Stimulated activated CD8-positive, alpha-beta memory T cell treated with anti-CD3 and anti-CD28 coated beads, Interleukin-15, amount 100 ng/mL, for 1 hour (primary cell): ENCODE data around the gene CCT6A.
"Not testable (repeated sequence)": the region's sequence is repeated elsewhere in the genome, so short reads cannot be mapped to it uniquely, and the experiment has no call there.

ENCODE experiments used
- DNase-seq: peaks from one replicate; pipeline ENCODE4 v3.0.0-alpha.2; 2020; ENCODE audit warnings: low read depth

CCT6A gene, protein sequence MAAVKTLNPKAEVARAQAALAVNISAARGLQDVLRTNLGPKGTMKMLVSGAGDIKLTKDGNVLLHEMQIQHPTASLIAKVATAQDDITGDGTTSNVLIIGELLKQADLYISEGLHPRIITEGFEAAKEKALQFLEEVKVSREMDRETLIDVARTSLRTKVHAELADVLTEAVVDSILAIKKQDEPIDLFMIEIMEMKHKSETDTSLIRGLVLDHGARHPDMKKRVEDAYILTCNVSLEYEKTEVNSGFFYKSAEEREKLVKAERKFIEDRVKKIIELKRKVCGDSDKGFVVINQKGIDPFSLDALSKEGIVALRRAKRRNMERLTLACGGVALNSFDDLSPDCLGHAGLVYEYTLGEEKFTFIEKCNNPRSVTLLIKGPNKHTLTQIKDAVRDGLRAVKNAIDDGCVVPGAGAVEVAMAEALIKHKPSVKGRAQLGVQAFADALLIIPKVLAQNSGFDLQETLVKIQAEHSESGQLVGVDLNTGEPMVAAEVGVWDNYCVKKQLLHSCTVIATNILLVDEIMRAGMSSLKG

DNA sequence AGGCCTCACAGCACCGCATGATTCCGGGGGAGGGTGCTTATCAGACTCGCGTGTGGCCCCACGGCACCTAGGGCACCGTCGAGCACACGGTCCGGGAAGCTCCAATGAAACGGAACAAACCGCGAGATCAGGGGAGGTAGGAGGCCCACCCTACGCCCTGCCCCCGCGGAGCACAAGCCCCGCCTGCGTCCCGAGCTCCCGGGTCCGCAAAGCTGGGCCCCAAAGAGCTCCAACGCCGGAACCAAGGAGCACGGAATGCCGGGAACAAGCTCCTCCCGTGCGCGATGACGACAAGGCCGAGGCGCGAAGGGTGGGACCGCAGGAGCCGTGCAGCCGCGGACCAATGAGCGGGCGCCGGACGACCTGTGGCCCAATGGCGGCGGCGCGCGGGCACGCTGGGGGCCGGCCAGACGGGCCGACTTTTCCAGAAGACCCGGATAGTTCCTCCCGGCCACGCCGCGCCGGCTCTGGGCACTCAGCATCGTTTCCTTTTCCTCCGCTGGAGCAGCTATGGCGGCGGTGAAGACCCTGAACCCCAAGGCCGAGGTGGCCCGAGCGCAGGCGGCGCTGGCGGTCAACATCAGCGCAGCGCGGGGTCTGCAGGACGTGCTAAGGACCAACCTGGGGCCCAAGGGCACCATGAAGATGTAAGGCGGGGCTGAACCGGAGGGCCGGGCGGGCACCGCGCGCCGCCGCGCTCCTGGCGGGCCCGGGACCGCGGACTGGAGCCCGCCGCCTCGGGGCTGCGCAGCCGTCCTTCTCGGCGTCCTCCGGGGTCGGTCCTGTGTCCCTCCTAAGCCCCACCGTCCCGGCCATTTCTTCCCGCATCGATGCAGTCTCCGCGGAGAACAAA lies at the start of gene CCT6A, which contains the start of gene PSPH:
CCT6A (plus strand) TSS at position 427 of the 853 bp plus-strand sequence; CDS start at position 511, 84 bp downstream.
PSPH (minus strand) TSS at position 106 of the 853 bp plus-strand sequence. CDS start 30,232 bp downstream, outside the sequence.
- DNase-seq = peak; percentile 73

DNA sequence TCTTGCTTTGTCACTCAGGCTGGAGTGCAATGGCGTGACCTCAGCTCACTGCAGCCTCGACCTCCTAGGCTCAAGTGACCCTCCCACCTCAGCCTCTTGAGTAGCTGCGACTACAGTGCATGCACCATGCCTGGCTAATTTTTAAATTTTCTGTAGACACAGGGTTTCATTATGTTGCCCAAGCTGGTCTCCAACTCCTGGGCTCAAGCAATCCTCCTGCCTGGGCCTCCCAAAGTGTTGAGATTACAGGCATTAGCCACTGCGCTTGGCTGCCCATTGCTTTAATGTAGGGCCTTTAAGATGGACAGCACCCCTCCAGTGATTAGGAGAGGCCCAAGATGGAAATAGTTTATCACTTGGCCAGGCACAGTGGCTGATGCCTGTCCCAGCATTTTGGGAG lies 47.8 kb upstream of the CCT6A start:
- no peak for DNase-seq

DNA sequence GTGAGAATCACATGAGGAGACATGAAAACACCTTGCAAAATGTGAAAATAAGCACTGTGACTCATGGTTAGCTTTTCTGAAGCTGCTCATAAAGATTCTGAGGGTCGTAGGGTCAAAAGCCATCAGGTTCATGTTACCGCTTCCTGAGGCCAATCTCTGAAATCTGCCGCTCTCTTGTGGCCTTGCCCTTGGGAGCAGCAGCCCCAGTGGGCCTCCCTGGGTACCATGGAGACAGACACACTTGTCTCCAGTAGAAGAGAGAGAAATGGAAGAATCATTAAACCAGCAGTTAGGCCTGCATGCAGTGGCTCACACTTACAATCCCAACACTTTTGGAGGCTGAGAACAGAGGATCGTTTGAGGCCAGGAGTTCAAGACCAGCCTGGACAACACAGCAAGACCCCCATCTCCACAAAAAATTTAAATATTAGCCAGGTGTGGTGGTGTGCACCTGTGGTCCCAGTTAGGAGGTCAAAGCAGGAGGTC lies 44.4 kb upstream of the CCT6A start:
- DNase-seq = no peak

DNA sequence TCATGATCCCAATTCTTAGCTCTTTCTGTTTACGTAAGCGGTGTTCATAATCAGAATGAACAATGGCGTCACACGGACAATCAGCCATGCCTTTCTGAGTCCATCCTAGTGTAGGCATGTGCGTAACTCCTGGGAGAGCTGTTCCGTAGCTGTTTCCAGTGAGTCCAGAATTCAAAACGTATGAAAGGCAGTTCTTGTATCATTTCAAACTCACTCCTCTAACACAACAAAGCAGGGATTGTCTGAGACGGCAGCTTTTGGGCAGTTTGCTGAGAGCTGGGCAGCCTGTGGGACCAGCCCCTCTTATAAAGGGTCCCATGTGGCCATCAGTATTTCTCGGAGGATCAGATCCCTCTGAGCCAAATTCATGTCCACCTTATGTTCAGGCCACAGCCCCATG lies 43.7 kb upstream of the CCT6A start:
- DNase-seq = no peak

DNA sequence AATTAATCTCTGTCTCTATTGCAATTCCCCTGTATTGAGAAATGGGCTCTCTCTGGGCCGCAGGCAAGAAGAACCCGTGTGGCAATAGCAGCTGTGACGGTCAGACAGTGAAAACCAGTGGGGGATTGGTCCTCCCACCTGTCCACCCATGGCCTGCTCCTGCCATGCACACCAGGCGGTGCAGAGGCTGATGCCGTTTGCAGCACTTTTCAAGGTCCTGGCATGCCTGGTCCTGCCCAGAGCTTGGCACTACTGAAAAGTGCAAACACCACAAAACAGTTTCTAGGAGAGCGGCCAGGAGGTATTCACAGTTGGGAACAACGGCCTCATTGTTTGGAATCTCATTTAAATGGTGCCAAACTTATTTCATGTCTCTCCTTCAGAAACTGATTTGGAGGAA lies 41.9 kb upstream of the CCT6A start:
- DNase-seq = no peak

DNA sequence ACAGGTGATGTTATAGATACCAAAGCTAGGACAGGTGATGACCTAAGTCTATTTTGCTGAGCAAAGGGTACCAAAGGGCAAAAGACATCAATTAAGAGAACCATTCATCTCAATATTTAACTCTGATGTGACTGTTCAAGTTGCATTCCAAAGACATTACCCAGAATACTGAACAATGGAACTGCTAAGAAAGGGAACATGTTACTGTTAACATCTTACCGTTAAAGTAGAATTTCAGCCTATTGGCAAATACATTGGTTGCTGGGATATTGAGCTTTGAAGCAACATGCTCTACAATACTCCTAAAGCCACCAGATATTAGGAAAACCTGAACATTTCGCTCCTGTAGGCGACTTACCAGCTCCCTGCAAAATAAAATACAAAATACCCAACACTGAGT lies 34.5 kb upstream of the CCT6A start:
- not testable (repeated sequence) for DNase-seq

DNA sequence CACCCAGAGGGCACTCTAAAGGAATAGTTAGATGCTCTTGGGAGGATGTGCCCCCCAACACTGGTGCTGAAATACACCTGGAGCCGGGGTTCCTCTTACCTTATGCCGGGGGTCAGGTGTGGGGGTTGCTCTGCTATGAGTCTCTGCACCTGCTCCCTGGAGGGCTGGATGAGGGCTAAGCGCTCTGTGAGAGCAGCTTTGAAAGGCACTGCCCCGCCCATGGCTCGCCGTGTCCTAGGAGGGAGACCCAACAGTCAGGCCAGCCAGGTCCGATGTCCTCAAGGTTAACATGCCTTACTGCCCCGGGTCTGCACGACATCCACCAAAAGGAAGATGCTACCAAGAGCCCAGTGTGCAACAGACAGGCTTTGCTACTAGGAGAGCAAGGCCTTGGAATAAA lies 32.1 kb upstream of the CCT6A start:
- no peak for DNase-seq

DNA sequence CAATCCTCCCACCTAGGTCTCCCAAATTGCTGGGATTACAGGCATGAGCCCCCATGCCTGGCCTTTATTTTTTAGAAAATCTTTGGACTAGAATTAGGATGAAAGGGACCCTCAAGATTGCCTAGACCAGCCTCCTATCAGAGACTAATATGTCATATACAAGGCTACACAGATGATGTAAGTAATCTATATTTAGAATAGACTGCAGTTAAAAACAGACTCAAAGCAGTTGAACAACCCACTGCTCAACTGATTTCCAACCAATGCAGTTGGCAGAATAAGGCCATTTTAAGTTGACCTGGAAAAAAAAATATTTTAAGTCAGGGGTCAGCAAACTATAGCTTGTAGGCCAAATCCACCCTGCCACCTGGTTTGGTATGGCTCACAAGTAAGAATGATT lies 28.1 kb upstream of the CCT6A start:
- no peak for DNase-seq

DNA sequence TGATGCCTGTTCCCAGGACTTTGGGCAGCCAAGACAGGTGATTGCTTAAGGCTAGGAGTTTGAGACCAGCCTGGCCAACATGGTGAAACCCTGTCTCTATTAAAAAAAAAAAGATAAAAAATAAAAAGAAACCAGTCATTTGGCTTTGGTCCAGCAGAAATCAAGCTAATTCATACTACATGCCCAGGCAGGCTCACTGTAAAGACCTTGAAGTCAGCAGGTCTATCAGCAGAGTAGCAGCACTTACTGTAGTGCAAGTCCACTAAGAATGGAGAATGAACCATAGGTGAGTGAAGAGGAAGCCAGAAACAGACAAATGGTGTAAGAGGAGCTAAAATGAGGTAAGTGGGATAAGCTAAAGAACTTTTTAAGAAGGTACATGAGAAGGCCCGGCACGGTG lies 25.0 kb upstream of the CCT6A start:
- no peak for DNase-seq

DNA sequence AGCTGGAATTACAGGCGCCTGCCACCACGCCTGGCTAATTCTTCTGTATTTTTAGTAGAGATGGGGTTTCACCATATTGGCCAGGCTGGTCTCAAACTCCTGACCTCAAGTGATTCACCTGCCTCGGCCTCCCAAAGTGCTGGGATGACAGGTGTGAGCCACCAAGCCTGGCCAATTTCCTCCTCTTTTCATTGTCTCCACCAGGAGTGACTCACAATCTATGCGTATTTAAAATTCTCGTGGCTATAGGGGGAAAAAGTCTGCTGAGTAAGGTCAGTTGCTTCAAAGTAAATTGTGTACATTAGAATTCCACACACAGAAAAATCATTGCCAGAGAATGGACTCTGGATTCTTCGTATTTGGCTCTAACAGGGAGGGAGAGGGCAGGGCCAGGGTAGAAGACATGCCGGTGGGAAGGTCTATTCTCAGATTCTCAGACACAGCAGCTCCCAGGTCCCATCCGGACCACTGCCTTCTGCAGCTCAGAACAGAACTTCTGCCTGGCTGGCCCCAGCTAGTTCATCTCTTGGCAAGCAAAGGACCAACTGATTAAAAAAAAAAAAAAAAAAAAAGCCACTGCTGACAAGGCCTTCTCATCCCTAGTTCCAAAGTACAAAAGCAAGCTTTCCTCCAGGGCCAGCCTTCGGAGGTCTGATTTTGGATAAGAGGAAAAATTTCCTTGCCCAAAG lies 22.5 kb upstream of the CCT6A start:
- DNase-seq = no peak

DNA sequence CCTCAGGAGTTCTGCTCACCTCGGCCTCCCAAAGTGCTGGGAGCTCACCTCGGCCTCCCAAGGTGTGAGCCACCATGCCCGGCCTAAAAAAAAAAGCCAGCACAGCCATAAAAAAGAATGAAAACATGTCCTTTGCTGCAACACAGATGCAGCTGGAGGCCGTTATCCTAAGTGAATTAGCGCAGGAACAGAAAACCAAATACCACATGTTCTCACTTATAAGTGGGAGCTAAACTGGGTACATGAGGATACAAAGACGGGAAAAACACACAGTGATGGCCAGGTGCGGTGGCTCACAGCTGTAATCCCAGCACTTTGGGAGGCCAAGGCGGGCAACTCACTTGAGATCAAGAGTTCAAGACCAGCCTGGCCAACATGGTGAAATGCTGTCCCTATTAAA lies 21.2 kb upstream of the CCT6A start:
- DNase-seq = no peak

DNA sequence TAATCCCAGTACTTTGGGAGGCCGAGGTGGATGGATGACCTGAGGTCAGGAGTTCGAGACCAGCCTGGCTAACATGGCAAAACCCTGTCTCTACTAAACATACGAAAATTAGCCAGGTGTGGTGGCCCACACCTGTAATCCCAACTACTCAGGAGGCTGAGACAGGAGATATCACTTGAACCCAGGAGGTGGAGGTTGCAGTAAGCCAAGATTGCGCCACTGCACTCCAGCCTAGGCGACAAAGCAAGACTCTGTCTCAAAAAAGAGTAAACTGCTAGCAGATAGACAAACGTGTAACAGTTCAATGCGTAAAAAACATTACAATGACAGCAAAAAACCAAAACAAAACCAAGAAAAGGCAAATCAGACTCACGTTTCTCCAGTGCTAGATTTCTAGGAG lies 20.0 kb upstream of the CCT6A start:
- DNase-seq = not testable (repeated sequence)

DNA sequence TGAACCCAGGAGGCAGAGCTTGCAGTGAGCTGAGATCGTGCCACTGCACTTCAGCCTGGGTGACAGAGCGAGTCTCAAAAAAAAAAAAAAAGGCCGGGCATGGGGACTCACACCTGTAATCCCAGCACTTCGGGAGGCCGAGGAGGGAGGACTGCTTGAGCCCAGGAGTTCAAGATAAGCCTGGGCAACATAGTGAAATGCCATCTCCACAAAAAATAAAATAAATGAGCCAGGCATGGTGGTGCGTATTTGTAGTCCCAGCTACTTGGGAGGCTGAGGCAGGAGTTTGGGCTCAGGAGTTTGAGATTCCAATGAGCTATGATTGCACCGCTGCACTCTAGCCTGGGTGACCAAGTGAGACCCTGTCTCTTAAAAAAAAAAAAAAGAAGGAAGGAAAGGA lies 19.0 kb upstream of the CCT6A start:
- not testable (repeated sequence) for DNase-seq

DNA sequence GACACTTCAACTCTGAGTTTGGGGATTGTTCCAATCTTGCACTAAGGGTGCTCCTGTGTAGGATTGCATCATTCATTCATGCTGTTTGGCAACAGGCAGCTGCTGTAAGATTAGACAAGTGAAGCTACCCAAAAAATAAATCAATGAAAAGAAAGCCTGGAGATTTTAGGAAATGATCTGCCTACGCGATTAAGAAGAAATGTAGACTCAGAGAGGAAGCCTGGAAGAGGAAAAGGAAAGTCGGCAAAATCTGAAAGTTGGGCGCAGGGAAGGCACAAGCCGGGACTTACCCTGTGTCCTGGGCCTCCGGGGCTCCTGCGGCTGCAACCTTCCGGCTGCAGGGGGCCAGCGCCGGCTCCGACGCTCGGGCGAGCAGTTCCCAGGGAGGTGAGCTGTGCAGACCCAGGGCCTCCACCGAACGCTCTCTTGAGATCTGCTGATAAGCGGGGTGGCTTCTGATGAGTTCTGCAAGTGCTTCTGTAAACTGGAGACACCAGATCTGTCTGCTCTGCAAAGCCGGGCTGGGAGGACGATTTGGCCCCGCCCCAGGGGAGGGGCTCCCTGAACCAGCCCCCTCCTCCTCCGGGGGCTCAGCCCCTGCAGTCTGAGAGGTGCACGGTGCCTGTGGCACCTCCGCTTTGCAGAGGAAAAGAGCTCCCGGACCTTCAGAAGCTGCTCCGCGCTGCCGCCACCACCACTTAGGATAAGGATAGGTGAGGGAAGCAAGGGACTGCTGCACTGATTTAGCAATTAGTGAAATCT lies 17.7 kb upstream of the CCT6A start:
- peak; percentile 44 for DNase-seq

DNA sequence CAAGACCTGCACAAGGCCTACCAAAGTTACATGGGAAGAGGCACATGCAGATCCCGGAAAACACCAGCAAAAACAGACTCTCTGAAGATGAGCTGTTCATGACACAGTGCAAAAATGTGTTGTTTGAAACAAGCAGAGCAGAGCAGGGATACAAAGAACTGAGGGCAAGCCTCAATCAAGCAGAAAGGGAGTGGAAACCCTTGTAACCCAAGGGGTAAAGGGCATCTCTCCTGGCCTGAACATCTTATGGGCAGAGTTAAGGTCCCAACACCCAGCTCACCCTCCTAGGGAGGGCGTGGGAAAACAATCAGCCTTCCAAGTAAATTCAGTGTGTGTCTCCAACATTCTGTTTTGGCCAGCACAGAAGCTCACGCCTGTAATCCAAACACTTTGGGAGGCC lies 10.8 kb upstream of the CCT6A start:
- DNase-seq = no peak

DNA sequence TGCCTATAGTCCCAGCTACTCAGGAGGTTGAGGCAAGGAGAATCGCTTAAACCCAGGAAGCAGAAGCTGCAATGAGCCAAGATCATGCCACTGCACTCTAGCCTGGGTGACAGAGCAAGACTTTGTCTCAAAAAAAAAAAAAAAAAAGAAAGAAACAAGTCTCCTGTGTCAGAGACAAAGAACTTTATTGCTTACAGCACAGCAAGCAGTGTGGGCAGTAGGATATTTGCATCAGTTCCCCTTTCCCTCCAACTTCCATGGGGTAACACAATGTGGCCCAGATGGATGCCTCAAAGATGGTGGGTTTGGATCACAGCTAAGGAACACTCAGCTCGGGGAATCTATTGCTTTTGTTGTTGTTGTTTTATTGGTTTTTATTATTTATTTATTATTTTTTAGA lies 5.8 kb upstream of the CCT6A start:
- not testable (repeated sequence) for DNase-seq

DNA sequence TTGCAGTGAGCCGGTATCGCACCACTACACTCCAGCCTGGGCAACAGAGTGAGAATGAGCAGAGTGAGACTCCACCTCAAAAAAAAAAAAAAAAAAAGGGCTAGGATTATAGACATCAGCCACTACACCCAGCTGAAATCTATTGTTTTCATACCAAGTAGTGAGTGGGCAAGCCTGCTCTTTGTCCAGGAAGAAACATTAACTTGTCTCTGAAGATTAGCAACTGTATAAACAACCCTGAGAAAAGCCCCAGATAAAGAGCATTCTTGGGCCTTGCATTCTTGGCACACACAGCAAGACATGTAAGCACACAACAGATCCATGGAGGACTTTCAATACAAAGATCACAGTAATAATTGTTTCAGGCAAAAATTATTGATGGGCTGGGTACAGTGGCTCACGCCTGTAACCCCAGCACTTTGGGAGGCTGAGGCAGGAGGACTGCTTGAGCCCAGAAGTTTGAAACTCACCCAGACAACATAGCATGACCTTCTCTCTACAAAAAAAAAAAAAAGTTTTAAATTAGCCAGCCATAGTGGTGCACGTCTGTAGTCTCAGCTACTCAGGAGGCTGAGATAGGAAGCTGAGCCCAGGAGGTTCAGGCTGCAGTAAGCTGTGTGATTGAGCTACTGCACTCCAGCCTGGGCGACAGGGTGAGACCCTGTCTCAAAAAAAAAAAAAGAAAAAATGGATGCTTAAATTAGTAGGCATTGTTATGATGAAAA lies 4.7 kb upstream of the CCT6A start:
- DNase-seq = no peak

DNA sequence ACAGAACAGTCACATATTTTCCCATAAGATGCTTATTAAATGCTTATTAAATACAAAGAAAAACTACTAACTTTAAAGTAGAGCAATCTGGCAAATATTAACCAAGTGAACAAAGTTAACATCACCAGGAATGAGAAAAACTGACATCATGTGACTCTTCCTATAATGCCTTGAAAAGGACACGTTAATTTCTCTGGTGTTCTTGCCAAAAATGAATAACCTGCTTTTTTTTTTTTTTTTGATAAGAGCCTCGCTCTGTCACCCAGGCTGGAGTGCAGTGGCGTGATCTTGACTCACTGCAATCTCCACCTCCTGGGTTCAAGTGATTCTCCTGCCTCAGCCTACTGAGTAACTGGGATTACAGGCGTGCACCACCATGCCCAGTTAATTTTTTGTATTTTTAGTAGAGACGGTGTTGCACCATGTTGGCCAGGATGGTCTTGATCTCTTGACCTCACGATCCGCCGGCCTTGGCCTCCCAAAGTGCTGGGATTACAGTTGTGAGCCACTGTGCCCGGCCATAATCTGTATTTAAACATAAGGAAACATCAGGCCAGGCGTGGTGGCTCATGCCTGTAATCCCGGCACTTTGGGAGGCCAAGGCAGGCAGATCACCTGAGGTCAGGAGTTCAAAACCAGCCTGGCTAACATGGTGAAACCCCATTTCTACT lies 4.0 kb upstream of the CCT6A start:
- not testable (repeated sequence) for DNase-seq

DNA sequence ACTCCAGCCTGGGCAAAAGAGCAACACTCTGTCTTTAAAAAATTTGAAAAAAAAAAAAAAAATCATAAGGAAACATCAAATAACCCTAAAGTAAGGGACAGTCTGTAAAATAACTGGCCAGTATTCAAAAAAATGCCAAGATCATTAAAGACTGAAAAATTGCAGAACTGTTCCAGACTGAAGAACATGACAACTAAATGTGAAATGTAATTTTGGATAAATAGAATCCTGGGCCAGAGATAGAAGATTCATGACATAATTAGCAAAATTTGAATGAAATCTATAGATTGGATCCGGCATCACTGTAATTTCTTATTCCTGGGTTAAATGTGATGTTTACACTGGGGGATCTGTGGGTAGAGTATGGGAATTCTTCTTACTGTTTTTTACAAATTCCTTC lies 3.3 kb upstream of the CCT6A start:
- no peak for DNase-seq

DNA sequence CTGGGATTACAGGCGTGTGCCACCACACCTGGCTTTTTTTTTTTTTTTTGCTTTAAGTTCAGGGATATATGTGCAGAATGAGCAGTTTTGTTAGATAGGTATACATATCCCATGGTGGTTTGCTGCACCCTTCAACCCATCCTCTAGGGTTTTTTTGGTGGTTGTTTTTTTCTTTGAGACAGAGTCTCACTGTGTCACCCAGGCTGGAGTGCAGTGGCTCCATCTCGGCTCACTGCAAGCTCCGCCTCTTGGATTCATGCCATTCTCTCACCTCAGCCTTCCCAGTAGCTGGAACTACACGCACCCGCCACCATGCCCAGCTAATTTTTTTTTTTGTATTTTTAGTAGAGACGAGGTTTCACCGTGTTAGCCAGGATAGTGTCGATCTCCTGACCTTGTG lies 2.8 kb upstream of the CCT6A start:
- not testable (repeated sequence) for DNase-seq
